Vagina (tissue), 2 donors: ENCODE data around the gene ZNF182. TPM values are rescaled to one million over a fixed set of nuclear protein-coding genes. Genes with fewer than 3 reads are reported as not detected.

Experiments used
- DNase-seq, 2 donors: peaks; one replicate each; pipeline ENCODE4 v3.0.0-alpha.2; 2017; ENCODE audit errors: extremely low spot score in 2 of 2
- H3K27ac ChIP-seq: fragments of 200-600 bp; sonication (generic); one replicate; pipeline ENCODE4 v1.5.1; 2019
- H3K27me3 ChIP-seq: fragments of 200-600 bp; sonication (generic); one replicate; pipeline ENCODE4 v1.5.1; 2019
- H3K36me3 ChIP-seq, 2 donors: fragments of 200-600 bp; sonication (generic); one replicate each; pipeline ENCODE4 v1.5.1; 2017 to 2019
- H3K4me1 ChIP-seq: fragments of 200-600 bp; sonication (generic); one replicate; pipeline ENCODE4 v1.5.1; 2019
- H3K4me3 ChIP-seq, 2 donors: fragments of 200-600 bp; sonication (generic); 1 replicate in 1 of 2; 2 replicates in 1 of 2; pipeline ENCODE4 v1.5.1; 2016 to 2019
- H3K9me3 ChIP-seq: fragments of 200-600 bp; sonication (generic); one replicate; pipeline ENCODE4 v1.5.1; 2019
- POLR2A ChIP-seq, 2 donors: fragments of 450-650 bp; IDR thresholded peaks; one replicate each; pipeline ENCODE4 v1.6.1; 2017; ENCODE audit warnings: antibody characterized with exemption in 2 of 2, mild to moderate bottlenecking in 2 of 2, moderate library complexity in 2 of 2
- POLR2AphosphoS5 ChIP-seq, 2 donors: sonication (generic); formaldehyde crosslinking; IDR thresholded peaks; one replicate each; pipeline ENCODE4 v1.9.0; 2017; ENCODE audit warnings: antibody characterized with exemption in 2 of 2, mild to moderate bottlenecking in 2 of 2, low read depth in 1 of 2; ENCODE audit not compliant: insufficient read depth in 1 of 2
- intact Hi-C: fragments of 100-400 bp; cut with DNase I; formaldehyde crosslinking; loops from one replicate; pipeline ENCODE4 v1.15.1; 2023
- total RNA-seq: library from RNA; depleted of rRNA; stranded (reverse); fragments of >200 nt; gene quantifications from one replicate; pipeline ENCODE4 v1.2.3, GENCODE V29; 2016
- TF ChIP-seq, protein P1 (sequence below), 3 experiments: fragments of 450-650 bp in 2 of 3; fragments of 200-600 bp in 1 of 3; sonication (generic) in 1 of 3; IDR thresholded peaks; one replicate each; pipeline ENCODE4 v1.5.1; 2017 to 2019; ENCODE audit warnings: antibody characterized with exemption in 3 of 3, mild to moderate bottlenecking in 2 of 3, moderate library complexity in 2 of 3

Gene ZNF182
- total RNA-seq, 1 donor from 2014 or later: 4.2 TPM

DNA sequence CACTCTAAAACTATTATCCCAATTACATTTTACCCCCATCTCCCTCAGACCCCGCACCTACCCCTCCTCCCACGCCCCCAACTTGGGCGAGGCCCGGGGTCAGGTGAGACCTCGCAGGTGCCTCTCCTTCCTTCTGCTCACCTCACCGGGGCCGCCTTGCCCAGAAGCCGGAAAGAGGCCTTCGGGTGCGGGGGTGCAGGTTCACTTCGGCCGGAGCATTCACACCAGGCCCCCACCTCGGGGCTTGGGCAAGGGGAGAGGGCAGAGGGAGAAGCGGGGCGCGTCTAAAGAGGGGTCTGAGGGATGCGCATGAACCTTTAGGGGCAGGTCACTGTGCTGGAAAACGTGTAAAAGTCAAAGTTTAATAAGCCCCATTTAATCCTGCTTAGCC is 427 bp downstream of the ZNF182 start:
- intact Hi-C loops: no loop called here
- Histone ChIP-seq H3K27ac (peak overlapping the region; percentile 65), H3K4me1 (no peaks in the 10 kb centered on the region), H3K27me3 (no peaks in the 10 kb centered on the region), H3K36me3 (no peaks in the 10 kb centered on the region), H3K4me3 (peak overlapping the region; percentile 55), H3K9me3 (no peaks in the 10 kb centered on the region)
- no peak for TF ChIP-seq POLR2AphosphoS5 (IDR thresholded peaks at IDR 0.05; ENCODE audit: insufficient read depth in 1 of 2, low read depth in 1 of 2)
- TF ChIP-seq, protein P1, sequence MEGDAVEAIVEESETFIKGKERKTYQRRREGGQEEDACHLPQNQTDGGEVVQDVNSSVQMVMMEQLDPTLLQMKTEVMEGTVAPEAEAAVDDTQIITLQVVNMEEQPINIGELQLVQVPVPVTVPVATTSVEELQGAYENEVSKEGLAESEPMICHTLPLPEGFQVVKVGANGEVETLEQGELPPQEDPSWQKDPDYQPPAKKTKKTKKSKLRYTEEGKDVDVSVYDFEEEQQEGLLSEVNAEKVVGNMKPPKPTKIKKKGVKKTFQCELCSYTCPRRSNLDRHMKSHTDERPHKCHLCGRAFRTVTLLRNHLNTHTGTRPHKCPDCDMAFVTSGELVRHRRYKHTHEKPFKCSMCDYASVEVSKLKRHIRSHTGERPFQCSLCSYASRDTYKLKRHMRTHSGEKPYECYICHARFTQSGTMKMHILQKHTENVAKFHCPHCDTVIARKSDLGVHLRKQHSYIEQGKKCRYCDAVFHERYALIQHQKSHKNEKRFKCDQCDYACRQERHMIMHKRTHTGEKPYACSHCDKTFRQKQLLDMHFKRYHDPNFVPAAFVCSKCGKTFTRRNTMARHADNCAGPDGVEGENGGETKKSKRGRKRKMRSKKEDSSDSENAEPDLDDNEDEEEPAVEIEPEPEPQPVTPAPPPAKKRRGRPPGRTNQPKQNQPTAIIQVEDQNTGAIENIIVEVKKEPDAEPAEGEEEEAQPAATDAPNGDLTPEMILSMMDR (IDR thresholded peaks at IDR 0.05): no peak
- no peak for TF ChIP-seq POLR2A (IDR thresholded peaks at IDR 0.05)
- no peak for DNase-seq

DNA sequence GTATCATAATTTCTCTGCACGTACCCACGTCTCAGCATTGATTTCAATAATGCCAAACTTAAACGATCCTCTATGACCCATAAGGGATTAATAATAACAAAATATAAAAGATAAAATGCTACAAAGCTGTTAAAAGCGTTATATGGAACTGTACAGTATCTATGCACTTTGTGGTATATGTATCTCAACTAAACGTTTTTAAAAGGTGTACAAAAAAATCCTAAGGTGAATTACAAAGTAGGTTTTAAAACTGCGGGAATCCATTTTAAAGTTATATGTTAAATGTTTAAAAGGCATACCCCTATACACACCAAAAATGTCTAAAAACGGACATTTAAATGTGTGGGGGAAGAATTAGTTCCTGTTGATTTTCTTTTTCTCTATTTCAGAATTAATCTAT is 860 bp downstream of the ZNF182 start:
- no peak for DNase-seq
- peak overlapping the region; percentile 55 for H3K4me3 ChIP-seq
- H3K36me3 ChIP-seq: no peaks in the 10 kb centered on the region
- H3K4me1 ChIP-seq: no peaks in the 10 kb centered on the region
- no peaks in the 10 kb centered on the region for H3K9me3 ChIP-seq
- no peak for TF ChIP-seq POLR2A (IDR thresholded peaks at IDR 0.05)
- TF ChIP-seq, protein P1 (IDR thresholded peaks at IDR 0.05): no peak
- no peak for TF ChIP-seq POLR2AphosphoS5 (IDR thresholded peaks at IDR 0.05; ENCODE audit: insufficient read depth in 1 of 2, low read depth in 1 of 2)
- intact Hi-C loops: no loop called here
- H3K27ac ChIP-seq: no peak overlapping the region
- no peaks in the 10 kb centered on the region for H3K27me3 ChIP-seq

- no peaks in the 10 kb centered on the region for H3K4me1 ChIP-seq
- H3K9me3 ChIP-seq: no peaks in the 10 kb centered on the region
- DNase-seq: no peak
- H3K27ac ChIP-seq: no peak overlapping the region
- no peaks in the 10 kb centered on the region for H3K27me3 ChIP-seq
- H3K4me3 ChIP-seq: no peak overlapping the region
- H3K36me3 ChIP-seq: no peaks in the 10 kb centered on the region
- TF ChIP-seq POLR2A (IDR thresholded peaks at IDR 0.05): no peak
- TF ChIP-seq POLR2AphosphoS5 (IDR thresholded peaks at IDR 0.05; ENCODE audit: insufficient read depth in 1 of 2, low read depth in 1 of 2): no peak
- TF ChIP-seq, protein P1 (IDR thresholded peaks at IDR 0.05): no peak
- intact Hi-C loops: no loop called here
These were observed 1.5 kb downstream of the ZNF182 start for GRCh38 chrX:48002319-48002718.

- Histone ChIP-seq H3K9me3 (no peaks in the 10 kb centered on the region), H3K4me3 (no peak overlapping the region), H3K4me1 (no peaks in the 10 kb centered on the region), H3K27me3 (no peaks in the 10 kb centered on the region), H3K27ac (no peak overlapping the region), H3K36me3 (peaks cover 0 to 6% of the 10 kb centered on the region in 2 donors)
- TF ChIP-seq POLR2AphosphoS5 (IDR thresholded peaks at IDR 0.05; ENCODE audit: insufficient read depth in 1 of 2, low read depth in 1 of 2): no peak
- TF ChIP-seq POLR2A (IDR thresholded peaks at IDR 0.05): no peak
- TF ChIP-seq, protein P1 (IDR thresholded peaks at IDR 0.05): no peak
- intact Hi-C loops: no loop called here
- no peak for DNase-seq
These were observed 2.5 kb downstream of the ZNF182 start for GRCh38 chrX:48001260-48001659.

DNA sequence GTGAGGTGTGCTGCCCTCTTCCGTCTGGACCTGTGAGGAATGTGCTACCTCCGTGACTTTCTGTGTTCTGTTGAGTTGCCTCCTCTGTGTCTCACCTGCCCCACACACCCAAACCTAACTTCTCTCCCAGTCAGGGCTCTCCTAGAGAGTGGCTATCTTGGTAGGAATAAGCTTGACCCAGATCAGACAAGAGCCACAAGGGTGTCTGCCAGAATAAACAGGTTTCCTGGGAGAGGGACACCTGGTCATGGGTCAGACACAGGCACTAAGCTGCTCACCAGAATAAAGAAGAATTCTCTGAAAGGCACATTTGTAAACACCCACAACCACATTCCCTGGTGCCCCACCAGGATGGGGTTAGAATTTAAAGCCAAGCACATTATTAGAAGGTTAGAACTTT is 11.1 kb downstream of the ZNF182 start:
- Histone ChIP-seq H3K36me3 (peaks cover 0 to 6% of the 10 kb centered on the region in 2 donors), H3K9me3 (no peaks in the 10 kb centered on the region), H3K4me1 (no peaks in the 10 kb centered on the region), H3K27ac (no peak overlapping the region), H3K4me3 (no peak overlapping the region), H3K27me3 (no peaks in the 10 kb centered on the region)
- intact Hi-C loops: no loop called here
- TF ChIP-seq POLR2A (IDR thresholded peaks at IDR 0.05): no peak
- TF ChIP-seq POLR2AphosphoS5 (IDR thresholded peaks at IDR 0.05; ENCODE audit: insufficient read depth in 1 of 2, low read depth in 1 of 2): no peak
- TF ChIP-seq, protein P1 (IDR thresholded peaks at IDR 0.05): no peak
- no peak for DNase-seq
